Measurements from ENCODE around the gene MROH2A.

DNA sequence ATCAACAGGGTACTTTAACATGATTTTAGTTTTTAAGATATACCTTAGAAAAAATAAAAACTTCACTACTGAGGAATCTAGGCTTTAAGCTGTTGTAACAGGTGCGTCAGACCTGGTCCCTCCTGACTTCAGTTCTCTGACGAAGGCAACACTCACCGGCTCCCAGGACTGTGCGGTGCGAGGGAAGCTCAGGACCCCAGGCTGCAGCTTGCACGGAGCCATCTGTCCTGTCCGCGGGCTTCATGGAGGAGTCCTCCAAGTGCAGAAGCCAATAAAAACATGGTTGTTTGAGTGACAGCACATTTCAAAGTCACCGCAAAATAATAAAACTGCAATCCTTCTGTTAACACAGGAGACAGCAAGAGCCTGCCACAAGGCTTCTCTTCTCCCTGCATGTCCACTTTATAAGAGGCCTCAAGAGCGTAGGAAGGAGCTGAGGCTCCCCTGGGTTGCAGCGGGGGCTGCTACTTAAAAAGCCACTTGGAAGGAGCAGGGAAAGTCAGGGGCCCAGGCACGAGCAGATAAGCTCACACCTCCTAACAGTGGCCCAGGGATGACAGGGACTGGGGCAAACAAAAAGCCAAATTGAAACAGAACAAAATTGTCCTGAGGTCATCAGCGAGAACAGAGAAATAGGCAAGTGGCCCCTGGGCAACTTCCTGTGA, 71.6 kb downstream of the MROH2A start:
- TF ChIP-seq, protein P1, sequence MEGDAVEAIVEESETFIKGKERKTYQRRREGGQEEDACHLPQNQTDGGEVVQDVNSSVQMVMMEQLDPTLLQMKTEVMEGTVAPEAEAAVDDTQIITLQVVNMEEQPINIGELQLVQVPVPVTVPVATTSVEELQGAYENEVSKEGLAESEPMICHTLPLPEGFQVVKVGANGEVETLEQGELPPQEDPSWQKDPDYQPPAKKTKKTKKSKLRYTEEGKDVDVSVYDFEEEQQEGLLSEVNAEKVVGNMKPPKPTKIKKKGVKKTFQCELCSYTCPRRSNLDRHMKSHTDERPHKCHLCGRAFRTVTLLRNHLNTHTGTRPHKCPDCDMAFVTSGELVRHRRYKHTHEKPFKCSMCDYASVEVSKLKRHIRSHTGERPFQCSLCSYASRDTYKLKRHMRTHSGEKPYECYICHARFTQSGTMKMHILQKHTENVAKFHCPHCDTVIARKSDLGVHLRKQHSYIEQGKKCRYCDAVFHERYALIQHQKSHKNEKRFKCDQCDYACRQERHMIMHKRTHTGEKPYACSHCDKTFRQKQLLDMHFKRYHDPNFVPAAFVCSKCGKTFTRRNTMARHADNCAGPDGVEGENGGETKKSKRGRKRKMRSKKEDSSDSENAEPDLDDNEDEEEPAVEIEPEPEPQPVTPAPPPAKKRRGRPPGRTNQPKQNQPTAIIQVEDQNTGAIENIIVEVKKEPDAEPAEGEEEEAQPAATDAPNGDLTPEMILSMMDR (IDR thresholded peaks at IDR 0.05 in 8 of 11, conservative IDR thresholded peaks at IDR 0.05 in 3 of 11): no peak
- TF ChIP-seq POLR2AphosphoS5 (IDR thresholded peaks at IDR 0.05): no peak

All from spleen (tissue), 7 donors.